ENCODE data around the gene XRCC3.

The XRCC3 gene

DNA sequence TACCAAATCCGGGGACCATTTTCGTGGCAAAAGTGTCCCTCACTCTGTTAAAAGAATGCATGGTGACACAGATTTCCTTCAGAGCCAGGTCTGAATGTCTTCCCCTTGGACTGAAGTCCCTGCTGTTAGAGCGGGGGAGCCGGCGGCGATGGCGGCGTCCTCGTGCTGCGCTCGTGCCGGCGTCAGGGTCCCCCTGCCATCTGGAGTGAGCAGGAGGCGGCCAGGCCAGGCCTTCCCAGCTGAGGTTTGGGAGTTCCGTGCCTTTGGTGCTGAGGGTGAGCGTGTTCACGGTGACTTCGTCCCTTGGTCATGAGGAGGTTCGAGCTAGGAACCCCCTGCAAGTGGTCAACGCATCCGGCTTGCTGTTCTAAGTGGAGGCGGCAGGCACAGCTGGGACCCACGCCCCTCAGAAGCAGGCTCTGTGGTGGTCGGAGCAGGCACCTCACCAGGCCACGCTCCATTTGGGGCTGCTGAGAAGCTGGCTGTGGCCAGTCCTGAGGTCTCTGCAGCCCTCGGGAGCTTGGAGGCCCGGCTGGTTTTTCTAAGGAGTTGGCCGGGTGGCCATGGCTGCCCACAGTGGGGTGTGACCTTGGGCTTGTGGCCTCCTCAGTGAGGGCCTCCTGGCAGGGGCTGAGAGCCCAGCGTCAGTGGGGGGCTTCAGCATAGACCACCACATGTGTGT is 9.9 kb upstream of the XRCC3 start:
- DNase-seq, result no peak

DNA sequence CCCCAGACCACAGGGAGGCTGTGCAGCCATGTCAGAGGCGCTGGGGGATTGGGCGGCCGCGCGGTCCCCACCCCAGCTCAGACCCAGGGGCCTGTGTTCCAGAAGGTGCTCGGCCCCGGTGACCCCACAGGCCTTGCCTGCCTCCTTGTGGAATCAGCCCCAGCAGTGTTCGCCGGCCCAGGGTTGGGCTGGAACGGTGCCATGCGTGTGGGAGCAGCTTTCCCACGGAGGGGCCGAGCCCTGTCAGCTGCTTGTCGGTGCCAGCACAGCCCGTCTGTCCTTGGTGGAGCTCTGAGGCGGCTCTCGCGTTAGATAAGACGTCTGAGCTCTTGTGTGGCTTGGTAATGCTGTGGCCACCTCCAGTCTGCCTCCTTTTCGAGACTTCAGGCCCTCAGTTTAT is 8.9 kb upstream of the XRCC3 start:
- DNase-seq, result no peak

DNA sequence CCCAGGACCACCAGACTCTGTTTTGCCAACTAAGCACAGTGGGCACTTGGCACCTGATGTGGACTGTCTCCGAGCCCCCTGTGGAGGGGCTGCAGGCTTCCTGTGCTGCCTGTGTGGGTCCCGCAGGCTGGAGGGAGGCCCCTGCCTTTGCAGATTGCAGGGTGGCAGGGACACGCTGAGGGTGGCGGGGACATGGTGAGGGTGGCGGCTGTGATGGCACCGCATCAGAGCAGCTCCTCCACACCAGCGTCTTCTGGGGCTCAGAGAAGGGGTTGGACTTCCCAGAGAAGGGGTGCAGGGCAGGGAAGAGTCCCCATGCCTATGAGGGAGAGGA is 8.5 kb upstream of the XRCC3 start:
- no peak for DNase-seq

DNA sequence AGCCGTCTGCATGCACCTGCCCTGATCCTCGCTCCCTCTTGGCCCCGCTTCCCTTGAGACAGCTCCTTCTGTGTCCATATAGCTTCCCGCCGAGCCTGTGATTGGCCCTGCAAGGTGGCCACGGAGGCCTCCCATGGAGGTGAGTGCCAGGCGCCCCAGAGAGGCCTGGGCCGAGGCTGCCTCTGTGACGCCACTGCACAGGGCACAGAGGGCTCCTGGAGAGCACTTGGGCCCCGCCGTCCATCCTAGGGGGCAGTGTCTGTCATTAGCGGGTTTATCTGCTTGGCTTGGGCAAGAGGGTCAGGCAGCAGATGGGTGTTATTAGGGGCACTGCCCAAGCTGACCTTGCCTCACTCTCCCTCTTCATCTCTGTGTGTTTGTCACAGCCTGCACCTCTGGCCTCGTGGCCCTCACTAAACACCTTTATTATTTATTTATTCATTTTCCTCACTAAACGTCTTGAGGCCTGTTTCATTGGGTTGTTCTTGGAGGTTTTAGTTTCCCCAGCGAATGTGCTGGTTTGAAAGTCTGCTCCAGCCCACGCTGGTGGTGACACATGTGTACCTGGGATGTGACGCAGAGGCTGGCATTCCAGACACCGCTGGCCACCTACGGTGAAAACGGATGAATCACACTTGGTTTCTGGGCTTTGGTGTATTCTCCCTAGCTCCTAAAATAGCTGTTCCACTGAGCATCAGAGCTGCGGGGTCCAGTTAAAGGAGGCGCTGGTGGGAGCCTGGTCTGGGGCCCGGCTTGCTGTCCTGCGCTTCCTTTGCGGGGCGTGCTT is 6.3 kb upstream of the XRCC3 start:
- peak; percentile 70 for DNase-seq

DNA sequence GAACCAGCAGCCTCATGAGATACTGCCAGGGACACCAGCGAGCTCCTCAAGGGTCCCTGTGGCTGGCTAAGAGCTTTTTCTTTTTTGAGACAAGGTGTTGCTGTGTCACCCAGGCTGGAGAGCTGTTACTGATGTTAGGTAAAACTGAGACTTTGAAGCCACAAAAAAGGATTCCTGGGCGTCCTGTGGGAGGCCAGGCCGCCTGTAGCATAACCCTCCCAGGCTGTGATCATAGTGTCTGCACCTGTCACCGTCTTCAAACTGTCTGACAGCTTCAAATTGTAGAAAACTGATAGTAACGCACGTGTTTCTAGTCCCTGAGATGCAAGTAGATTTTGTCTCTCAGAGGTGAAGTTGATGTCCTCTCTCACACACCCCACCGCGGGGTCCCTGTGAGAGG is 4.5 kb upstream of the XRCC3 start:
- no peak for DNase-seq

DNA sequence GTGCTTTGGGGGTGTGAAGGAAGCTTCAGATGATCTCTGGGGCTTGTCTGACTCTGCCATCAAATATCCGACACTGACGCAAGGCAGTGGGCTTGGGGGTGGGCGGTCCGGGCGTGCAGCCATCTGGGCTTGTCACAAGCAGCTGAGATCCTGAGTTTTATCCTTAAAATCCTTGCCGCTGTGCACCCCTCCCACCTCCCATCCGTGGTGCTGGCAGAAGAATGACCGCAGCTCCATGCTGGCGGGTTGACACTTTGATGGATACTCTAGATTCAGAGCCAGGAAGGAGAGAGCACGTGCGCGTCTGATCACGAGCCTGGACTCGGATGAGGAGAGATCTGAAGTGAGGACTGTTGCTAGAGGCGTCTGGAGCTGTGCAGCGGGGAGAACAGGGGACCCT is 3.3 kb upstream of the XRCC3 start:
- DNase-seq, result no peak

DNA sequence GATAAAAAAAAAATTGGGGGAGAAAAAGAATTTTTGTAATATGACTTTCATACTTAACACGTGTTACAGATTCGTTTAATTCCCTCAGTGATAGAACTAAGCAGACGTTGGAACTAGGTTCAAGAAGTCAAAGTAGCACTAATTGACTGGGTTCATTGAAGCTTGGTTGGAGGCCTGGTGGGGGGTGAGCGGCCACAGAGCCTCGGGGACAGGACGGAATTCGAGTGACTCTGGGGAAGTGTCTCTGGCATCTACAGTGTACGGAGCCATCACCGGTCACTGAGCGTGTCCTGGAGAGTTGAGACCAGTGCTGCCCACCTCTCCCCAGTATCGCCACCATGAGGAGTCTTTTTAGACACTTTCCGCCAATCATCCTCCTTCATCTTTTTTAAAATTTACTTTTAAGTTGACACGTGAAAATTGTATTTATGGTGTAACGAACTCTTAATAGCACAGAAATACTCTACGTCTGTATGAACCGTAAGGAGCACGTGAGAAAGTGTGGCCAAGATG is 1.7 kb upstream of the XRCC3 start:
- no peak for DNase-seq

DNA sequence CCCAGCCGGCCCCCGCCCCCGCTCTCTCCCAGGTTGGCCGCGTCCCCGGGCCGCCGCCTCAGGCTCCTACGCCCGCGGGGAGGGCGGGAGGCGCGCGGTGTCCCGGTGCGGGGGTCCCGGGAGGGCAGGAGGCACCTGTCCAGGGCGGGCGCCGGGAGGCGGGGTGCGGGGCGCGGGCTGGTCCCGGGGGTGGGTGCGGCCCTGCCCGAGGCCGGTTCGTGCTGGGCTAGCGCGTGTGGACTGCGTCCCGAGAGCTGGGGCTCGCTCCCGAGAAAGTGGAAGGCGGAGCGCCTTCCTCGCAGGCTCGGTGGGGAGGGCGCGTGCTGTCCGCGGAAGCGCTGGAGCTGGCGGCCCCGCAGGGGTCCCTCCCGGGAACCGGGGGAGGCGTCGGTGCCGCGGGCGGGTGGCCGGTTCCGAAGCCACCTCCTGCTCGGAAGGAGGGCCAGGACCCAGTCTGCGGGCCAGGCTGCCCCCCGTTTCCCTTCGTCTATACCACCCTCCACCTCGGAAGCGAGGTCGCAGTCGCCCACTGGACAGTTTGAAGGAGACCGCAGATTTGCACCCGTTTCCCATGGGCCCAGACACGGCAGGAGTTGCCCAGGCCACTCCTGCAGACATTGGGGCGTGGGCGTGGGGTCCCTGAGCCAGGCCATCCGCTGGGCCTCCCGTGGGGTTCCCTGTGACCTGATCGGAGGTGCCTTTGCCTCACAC is 995 bp upstream of the XRCC3 start:
- peak; percentile 32 for DNase-seq

DNA sequence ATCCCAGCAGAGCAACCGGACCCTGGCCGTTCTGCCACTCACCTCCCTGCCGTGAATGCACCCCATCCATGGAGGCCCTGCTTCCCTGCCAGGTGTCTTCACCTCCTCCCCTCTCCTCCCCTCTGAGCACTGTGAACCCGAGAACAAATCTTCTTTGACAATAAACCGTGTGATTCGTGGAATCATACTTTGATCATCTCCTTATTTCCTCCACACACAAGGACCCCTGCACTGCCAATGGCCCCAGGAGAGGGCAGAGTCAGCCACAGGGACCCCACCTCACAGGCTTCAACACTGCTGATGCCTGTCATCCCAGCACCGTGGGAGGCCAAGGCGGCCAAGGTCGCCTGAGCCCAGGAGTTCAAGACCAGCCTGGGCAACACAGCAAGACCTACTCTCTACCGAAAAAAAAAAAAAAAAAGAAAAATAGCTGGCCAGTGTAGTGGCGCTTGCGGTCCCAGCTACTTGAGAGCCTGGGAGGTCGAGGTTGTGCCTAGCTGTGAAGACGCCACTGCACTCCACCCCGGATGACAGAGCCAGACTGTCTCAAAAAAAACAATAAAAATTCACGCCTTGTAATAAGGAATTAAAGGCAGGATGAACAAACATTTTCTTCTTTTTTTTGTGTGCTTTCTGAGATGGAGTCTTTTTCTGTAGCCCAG is 1.1 kb downstream of the XRCC3 start:
- DNase-seq, result no peak

DNA sequence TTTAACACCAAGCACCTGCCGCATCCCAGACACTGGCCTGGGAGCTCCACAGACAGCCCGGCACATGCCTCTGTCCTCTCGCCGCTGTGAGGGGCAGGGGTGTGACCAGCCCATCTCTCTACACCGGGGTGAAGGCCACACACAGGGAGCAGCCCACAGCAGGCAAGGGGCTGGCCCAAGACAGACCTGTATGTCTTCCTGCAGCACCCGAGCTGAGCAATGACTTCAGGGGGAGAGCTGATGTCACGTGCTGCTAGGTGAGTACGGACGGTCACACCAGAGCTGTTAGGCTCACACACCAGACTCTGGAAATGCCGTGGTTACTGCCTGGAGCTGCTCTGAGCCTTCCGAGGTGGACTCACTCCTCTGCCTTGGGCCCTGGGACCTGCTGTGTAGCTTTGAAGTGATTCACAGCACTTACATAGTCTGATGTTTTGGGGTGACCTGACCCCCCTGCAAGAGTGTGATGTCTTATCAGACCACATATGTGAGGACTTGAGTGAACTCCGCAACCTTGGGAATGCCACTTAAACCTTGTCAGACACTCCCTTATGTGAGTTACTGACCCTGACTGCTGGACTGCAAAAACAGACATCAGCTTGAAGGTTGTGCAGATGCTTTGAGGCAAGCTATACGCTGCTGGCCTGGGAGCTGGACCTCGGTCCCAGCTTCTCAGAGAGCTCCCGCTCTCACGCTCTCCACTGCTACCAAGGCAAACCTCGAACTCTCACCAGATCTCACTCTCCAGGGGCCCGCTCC is 1.8 kb downstream of the XRCC3 start:
- no peak for DNase-seq

DNA sequence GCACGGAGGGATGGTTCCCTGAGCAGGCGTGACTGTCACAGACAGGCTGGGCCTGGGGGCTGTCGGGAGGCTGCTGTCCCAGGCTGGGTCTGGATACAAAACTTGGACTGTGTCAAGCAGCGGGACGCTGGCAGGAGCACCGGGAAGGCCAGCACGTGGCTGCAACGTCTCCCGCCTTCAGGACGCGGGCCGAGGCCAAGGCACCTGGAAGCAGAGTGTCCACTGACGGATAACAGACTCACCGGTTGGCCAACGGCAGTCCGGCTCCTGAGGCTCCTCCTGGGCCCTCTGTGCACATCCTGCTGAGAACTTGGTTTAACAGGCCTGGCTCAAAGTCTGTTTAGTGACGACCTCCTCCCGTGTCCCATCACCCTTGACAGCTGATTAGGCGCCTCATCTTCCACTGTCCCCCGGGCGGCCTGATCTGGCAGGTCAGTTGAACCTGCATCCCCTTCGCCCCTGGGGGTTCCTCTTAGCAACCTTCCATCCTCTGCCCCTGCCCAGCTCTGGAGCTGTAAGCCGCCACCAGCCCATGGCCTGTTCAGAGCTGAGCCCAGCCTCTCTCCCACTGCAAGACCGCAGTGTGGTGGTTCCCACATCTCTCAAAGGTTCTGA is 2.5 kb downstream of the XRCC3 start:
- DNase-seq, result no peak

DNA sequence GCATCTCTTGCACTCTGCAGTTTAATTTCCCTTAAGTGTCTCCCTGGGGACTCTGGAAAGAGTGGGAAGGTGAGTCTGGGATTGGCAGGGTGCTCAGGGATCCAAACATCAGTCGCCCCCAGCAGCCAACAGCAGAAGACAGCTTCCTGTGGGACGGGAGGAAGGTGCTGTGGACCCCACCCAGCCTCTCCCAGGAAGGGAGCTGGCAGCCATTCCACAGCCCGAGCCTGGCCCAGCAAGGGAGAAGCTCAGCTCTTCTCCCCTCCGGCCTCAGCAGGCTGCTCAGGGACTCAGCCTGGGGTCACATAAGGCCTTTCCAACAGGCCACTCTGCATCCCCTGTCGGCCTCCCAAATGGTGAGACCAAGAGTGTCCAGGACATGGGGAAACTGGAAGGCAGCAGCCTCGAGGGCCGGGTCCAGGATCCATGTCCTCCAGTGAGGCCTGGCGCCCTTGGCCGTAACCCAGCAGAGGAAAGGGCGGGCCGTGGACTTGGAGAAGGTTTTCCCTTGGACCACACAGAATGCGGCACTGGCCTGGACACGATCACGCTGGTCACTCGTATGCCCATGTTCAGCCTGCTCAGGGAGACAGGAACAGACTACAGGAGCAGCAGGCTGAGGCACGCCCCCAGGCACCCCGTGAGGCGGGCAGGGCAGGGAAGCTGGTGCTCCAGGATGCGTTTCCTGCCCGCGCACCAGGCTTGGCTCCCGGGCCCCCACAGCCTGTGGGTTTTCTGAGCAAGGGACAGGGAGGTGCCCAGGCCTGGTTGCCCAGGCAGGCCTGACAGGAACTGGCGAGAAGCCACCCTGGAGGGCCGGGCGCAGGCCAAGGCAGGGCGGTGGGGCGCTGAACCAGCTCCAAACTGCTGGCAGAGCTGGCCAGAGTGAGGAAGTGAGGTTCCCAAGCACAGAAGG is 3.5 kb downstream of the XRCC3 start:
- DNase-seq, result no peak

DNA sequence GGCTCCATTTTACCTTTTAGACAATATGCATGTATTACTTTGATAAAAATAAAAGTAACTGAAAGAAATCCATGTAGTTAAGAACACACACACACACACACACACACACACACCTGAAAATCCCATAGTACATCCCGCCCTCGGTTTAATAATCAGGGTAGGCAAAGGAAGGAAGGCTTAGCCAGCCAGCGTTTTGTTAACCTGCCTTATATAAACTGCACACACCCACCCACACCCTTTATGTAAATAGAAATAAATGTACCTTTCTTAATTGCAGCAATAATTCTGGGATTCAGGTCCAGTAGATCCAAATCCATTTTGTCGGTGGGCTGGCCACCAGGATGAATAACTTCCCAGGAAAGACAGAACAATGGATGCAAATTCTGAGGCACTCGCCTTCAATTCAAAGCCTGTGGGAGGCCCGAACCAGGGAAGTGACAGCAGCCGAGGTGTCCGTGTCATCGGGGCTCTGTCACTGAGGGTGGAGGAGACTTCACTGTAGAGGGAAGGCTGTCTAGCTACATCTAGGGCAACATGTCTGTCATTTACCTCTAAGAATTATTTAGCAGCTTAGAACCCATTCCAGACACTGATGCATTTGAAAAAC is 4.4 kb downstream of the XRCC3 start:
- no peak for DNase-seq

DNA sequence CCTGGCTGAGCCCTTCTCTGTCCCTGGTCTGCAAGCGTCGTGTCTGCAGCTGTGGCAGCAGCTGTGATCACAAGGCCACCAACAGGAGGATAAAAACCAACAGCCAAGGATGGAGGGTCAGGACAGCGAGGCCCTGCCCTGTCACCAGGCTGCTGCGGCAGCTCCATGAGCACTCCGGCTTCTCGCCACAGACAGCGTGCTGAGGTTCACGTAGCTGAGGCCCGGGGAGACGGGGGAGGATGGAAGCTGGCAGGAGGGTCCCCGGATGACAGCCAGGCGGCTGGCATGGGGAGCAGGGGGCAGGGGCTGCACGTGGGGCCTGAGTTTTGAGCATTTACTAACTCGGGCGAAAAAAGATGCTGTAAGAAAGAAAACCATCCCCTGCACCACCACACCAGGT is 5.4 kb downstream of the XRCC3 start:
- DNase-seq, result no peak

DNA sequence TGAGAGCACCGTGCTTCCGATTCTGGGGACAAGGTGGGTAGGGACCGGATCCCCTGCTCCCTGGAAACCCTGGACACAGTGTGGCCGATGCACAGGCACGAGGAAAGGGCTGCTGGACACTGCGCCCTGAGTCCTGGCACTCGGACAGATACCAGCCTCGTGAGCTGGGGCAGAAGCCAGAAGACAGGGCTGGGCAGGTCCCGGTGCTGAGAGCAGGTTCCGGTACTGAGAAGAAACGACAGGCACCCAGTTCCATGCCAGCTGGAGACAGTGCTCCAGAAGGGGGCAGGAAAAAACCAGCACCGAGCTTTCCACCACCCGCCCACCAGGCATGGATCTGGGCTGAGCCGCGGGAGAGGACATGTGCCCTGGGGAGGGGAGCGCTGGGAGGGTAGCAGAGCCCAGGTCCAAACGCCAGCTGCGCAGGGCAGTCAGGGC is 6.5 kb downstream of the XRCC3 start:
- DNase-seq, result no peak

DNA sequence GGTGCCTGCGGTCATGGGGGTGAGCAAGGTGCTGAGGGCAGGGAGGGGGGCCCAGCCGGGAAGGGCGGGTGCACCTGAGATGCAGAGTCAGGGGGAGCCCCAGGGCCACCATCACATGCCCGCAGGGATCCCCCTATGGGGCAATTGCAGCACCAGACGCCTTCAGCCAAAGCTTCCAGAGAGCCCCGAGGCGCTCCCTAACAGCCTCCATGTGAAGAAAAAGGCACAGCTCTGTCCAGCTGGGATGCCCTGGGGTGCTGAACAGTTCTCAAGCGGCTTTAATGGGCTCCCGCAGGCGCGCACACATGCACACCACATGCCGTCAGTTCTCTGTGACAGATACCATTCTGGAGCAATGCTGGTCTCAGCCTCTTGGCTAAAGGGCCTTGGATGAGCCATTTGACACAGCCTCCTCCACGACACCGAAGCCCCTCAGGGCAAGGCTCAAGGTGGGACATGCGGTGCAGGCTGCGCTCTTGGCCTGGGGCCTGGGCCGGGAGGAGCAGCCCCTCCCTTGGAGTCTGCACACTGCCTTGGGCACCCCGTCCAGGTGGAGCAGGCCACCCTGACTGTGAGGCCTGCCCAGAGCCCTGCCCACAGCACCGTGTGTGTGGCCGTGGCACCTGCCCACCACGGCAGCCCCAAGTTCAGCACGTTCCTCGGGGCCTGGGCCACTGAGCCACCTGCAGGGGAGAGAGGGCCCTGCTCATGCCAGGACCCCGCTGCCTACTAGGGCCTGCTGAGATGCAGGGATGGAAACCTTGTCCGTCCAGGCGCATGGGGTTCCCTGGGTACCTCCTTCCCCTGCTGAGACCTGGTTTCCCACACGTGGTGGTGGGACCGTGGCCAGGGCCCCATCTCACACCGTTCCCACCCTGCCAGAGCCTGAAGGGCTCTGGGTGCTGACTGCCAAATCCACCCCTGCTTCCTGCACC is 7.7 kb downstream of the XRCC3 start:
- no peak for DNase-seq

DNA sequence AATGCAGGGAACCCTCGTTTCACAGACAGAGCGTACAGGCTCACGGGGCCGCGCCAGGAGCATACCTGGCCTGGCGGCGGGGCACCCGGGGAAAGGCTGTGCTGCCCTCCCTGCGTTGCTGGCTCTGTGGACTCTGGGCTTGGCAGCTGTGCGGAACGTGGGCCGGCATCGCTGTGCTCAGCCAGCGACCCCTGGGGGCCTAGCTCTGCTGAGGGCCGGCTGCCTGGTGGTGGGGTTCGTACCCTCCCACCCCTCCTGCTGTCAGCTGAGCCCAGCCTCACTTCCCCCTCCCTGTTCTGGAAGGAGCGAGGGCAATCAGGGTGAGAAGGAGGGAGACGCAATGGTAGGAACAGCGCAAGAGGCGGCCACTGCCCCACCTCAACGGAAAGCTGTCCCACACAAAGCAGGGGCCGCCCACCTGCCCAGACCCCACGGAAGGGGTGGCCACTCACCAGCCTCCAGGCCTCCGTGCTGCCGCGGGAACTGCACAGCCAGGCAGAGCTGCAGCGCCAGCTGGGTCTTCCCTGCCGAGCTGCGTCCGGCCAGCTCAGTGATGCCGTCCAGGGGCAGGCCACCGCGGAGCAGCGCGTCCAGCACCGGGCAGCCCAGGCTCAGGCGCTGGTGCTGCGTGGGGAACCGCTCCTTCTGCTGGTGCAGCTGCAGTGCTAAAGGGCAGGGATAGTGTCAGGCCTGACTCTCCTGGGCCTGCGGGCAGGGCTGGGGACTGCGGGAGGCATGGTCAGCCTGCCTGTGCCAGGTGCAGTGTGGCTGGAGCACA is 8.5 kb downstream of the XRCC3 start:
- DNase-seq, result no peak

DNA sequence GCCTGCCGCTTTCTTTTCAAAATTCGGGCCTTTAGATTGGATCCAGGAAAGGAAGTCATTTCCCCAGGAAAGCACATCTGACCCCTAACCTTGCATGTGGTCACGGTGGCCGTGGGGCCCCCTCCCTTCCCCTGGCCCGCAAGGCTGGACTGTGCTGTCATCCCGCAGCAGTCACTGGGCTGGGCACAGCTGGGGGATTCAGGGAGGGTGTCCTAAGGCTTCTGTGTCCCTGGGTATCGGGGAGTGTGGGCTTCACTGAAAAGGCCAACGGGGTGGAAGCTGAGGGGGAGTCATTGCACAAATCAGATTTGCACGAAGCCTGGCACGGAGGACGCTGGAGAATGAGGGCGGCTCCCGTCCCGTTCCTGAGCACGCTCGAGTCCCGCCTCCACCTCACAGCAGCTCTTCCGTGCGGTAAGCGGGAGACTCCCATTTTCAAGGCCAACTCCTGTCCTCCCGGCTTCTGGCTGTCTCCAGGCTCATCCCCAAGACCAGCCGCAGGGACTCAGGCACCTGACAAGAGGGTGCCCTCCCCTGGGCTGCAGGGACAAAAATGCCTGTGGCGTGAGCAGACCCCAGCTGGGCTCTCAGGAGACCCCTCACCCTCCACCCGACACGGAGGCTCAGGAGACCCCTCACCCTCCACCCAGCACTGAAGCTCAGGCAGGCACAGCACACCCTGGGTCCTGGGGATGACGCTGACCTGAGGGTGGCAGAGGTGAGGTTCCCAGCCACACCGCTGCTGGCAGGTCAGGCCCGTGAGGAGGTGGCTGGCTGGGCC is 9.6 kb downstream of the XRCC3 start:
- DNase-seq, result no peak

All from stimulated activated CD4-positive, alpha-beta T cell treated with anti-CD3 and anti-CD28 coated beads, Interleukin-15, amount 100 ng/mL, for 24 hours (primary cell).